OCI-LY1 (cell line): ENCODE data around the gene HPD.

Experiments
- H2AFZ ChIP-seq: fragments of 200-600 bp; sonication (generic), shearing (Covaris generic); 2 replicates; pipeline ENCODE4 v1.6.0; 2014; ENCODE audit warnings: antibody characterized with exemption, mild to moderate bottlenecking, low read length
- H3F3A ChIP-seq: fragments of 200-600 bp; sonication (generic), shearing (Covaris generic); 2 replicates; pipeline ENCODE4 v1.6.0; 2014; ENCODE audit warnings: mild to moderate bottlenecking, antibody characterized with exemption, low read length, moderate library complexity; ENCODE audit not compliant: insufficient read depth
- H3K27ac ChIP-seq: fragments of 200-600 bp; sonication (generic); 2 replicates; pipeline ENCODE4 v1.5.1; 2014; ENCODE audit warnings: low read length, mixed run types, mild to moderate bottlenecking, low read depth; ENCODE audit not compliant: poor library complexity, severe bottlenecking
- H3K27me3 ChIP-seq: fragments of 200-600 bp; sonication (generic); 2 replicates; pipeline ENCODE4 v1.6.0; 2014; ENCODE audit warnings: antibody characterized with exemption, mild to moderate bottlenecking, low read length, moderate library complexity; ENCODE audit not compliant: insufficient read depth
- H3K36me3 ChIP-seq: fragments of 200-600 bp; sonication (generic); 2 replicates; pipeline ENCODE4 v1.6.1; 2014; ENCODE audit warnings: mild to moderate bottlenecking, antibody characterized with exemption, low read length, moderate library complexity, mixed read lengths; ENCODE audit not compliant: insufficient read depth
- H3K4me1 ChIP-seq: fragments of 200-600 bp; sonication (generic); 2 replicates; pipeline ENCODE4 v1.5.1; 2014; ENCODE audit warnings: mild to moderate bottlenecking, low read length, moderate library complexity; ENCODE audit not compliant: insufficient read depth, severe bottlenecking
- H3K4me2 ChIP-seq: fragments of 200-600 bp; sonication (generic), shearing (Covaris generic); 2 replicates; pipeline ENCODE4 v1.6.1; 2014; ENCODE audit warnings: low read length
- H3K4me3 ChIP-seq: fragments of 200-600 bp; sonication (generic); 2 replicates; pipeline ENCODE4 v1.5.1; 2014; ENCODE audit warnings: low read length, low read depth, mild to moderate bottlenecking, mixed read lengths; ENCODE audit not compliant: poor library complexity, severe bottlenecking
- H3K79me2 ChIP-seq: fragments of 200-600 bp; shearing (Covaris generic); 2 replicates; pipeline ENCODE4 v1.6.1; 2016; ENCODE audit warnings: mixed run types, low read length, mixed read lengths; ENCODE audit not compliant: insufficient read depth
- H3K9ac ChIP-seq: fragments of 200-600 bp; sonication (generic), shearing (Covaris generic); 2 replicates; pipeline ENCODE4 v1.6.1; 2014; ENCODE audit warnings: mild to moderate bottlenecking, low read length, mixed read lengths
- H3K9me2 ChIP-seq: fragments of 200-600 bp; sonication (generic), shearing (Covaris generic); 2 replicates; pipeline ENCODE4 v1.6.1; 2014; ENCODE audit warnings: low read depth, mild to moderate bottlenecking, low read length, mixed read lengths
- H3K9me3 ChIP-seq: fragments of 200-600 bp; shearing (Covaris generic); 2 replicates; pipeline ENCODE4 v1.6.1; 2014; ENCODE audit warnings: low read length, mixed read lengths
- H4K20me1 ChIP-seq: fragments of 200-600 bp; sonication (generic), shearing (Covaris generic); 2 replicates; pipeline ENCODE4 v1.6.0; 2016; ENCODE audit warnings: mild to moderate bottlenecking, low read length; ENCODE audit not compliant: insufficient read depth
- EZH2 ChIP-seq: fragments of 200-600 bp; sonication (generic), shearing (Covaris generic); IDR thresholded peaks from 2 replicates; pipeline ENCODE4 v1.8.0; 2017; ENCODE audit warnings: borderline replicate concordance, mixed run types, mild to moderate bottlenecking, antibody characterized with exemption, low read length, moderate library complexity, mixed read lengths
- TF ChIP-seq, protein P1 (sequence below): fragments of 200-600 bp; sonication (generic), shearing (Covaris generic); IDR thresholded peaks from 2 replicates; pipeline ENCODE4 v1.5.1; 2017; ENCODE audit warnings: mild to moderate bottlenecking, antibody characterized with exemption, low read length, moderate library complexity, mixed read lengths

HPD gene

DNA sequence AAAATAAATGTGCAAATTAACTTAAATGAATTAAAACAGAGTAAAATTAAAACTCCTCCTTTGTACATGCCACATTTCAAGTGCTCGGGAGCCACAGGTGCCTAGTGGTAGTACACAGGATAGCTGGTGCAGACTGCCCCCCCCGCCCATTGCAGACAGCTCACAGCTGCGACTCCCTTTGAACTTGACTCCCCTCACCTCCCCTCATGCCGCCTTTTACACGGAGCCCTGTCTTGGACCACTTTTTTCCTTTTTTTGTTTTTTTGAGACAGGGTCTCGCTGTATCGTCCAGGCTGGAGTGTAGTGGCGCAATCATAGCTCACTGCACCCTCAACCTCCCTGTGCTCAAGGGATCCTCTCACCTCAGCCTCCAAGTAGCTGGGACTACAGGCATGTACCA, 43.4 kb downstream of the HPD start:
- Histone ChIP-seq H3K27ac (no peak overlapping the region), H3K4me3 (no peak overlapping the region), H3F3A (0 out of 2 replicates have a peak, but pooled peaks cover 5% of the 10 kb centered on the region), H3K79me2 (no peaks in the 10 kb centered on the region), H3K4me1 (peaks cover 32% of the 10 kb centered on the region), H3K36me3 (peaks cover 61% of the 10 kb centered on the region), H3K9me3 (no peaks in the 10 kb centered on the region), H4K20me1 (no peaks in the 10 kb centered on the region), H3K9ac (no peak overlapping the region), H3K4me2 (no peak overlapping the region), H2AFZ (no peak overlapping the region), H3K9me2 (no peaks in the 10 kb centered on the region), H3K27me3 (no peaks in the 10 kb centered on the region)
- no peak for TF ChIP-seq EZH2
- TF ChIP-seq, protein P1, sequence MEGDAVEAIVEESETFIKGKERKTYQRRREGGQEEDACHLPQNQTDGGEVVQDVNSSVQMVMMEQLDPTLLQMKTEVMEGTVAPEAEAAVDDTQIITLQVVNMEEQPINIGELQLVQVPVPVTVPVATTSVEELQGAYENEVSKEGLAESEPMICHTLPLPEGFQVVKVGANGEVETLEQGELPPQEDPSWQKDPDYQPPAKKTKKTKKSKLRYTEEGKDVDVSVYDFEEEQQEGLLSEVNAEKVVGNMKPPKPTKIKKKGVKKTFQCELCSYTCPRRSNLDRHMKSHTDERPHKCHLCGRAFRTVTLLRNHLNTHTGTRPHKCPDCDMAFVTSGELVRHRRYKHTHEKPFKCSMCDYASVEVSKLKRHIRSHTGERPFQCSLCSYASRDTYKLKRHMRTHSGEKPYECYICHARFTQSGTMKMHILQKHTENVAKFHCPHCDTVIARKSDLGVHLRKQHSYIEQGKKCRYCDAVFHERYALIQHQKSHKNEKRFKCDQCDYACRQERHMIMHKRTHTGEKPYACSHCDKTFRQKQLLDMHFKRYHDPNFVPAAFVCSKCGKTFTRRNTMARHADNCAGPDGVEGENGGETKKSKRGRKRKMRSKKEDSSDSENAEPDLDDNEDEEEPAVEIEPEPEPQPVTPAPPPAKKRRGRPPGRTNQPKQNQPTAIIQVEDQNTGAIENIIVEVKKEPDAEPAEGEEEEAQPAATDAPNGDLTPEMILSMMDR = no peak

DNA sequence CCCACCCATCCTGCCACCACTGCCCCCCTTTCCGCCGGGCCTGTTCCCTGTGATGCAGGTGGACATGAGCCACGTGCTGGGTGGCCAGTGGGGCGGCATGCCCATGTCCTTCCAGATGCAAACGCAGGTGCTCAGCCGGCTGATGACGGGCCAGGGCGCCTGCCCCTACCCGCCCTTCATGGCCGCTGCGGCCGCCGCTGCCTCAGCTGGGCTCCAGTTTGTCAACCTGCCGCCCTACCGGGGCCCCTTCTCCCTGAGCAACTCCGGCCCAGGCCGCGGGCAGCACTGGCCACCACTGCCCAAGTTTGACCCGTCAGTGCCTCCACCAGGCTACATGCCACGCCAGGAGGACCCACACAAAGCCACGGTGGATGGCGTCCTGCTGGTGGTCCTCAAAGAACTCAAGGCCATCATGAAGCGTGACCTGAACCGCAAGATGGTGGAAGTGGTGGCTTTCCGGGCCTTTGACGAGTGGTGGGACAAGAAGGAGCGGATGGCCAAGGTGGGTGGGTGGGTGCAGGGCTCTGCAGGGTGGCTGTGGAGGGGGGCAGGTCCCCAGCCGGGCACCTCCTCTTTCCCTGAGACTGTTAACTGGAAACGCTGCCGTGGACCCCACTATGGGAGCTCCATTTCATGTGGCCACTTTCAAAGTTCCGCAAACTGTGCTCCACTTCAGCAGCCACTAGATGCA, 44.1 kb downstream of the HPD start:
- Histone ChIP-seq H2AFZ (no peak overlapping the region), H3K79me2 (no peaks in the 10 kb centered on the region), H3F3A (0 out of 2 replicates have a peak, but pooled peaks cover 5% of the 10 kb centered on the region), H3K4me3 (no peak overlapping the region), H3K27ac (no peak overlapping the region), H3K9ac (no peak overlapping the region), H3K4me2 (no peak overlapping the region), H3K9me2 (no peaks in the 10 kb centered on the region), H3K27me3 (no peaks in the 10 kb centered on the region), H3K36me3 (peaks cover 61% of the 10 kb centered on the region), H3K9me3 (no peaks in the 10 kb centered on the region), H4K20me1 (no peaks in the 10 kb centered on the region), H3K4me1 (peaks cover 32% of the 10 kb centered on the region)
- TF ChIP-seq, protein P1 = no peak
- TF ChIP-seq EZH2 = no peak

DNA sequence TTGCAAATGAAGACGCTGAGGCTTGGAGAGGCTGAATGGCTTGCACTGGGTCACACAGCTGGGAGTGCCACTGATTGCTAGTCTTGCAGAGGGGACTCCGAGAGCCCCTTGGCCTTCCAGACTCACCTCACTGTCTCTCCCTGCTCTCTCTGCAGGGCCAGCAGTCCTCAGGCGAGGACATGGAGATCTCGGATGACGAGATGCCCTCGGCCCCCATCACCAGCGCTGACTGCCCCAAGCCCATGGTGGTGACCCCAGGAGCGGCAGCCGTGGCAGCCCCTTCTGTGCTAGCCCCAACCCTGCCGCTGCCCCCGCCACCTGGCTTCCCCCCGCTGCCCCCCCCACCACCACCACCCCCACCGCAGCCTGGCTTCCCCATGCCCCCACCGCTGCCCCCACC, 44.7 kb downstream of the HPD start:
- Histone ChIP-seq H3K27ac (no peak overlapping the region), H3K4me3 (no peak overlapping the region), H3K4me1 (peaks cover 32% of the 10 kb centered on the region), H3K4me2 (peak overlapping the region; percentile 85; the same call in 1 of the 2 replicates), H2AFZ (no peak overlapping the region), H3K9me2 (no peaks in the 10 kb centered on the region), H3K9ac (no peak overlapping the region), H3K79me2 (no peaks in the 10 kb centered on the region), H4K20me1 (no peaks in the 10 kb centered on the region), H3K36me3 (peaks cover 61% of the 10 kb centered on the region), H3K27me3 (no peaks in the 10 kb centered on the region), H3F3A (0 out of 2 replicates have a peak, but pooled peaks cover 5% of the 10 kb centered on the region), H3K9me3 (no peaks in the 10 kb centered on the region)
- no peak for TF ChIP-seq EZH2
- TF ChIP-seq, protein P1 = no peak
